Measurements from ENCODE around the gene VPREB1. TPM values are rescaled to one million over a fixed set of nuclear protein-coding genes. Genes with fewer than 3 reads are reported as not detected.

The VPREB1 gene
- total RNA-seq: not detected
- polyA plus RNA-seq: not detected

GRCh38 chr22:22244316-22245250 is at the start of gene VPREB1:
VPREB1 (plus strand) TSS chr22:22244786; CDS start chr22:22244814, 28 bp downstream.
- Histone ChIP-seq H3K4me3 (ENCODE audit: low read length) (no peak within 1 kb of the TSS), H3K27me3 (ENCODE audit: insufficient read depth, low read length, poor library complexity, severe bottlenecking) (peaks cover 7% of the 10 kb centered on the region), H3K36me3 (ENCODE audit: insufficient read depth, low read length) (no peaks in the 10 kb centered on the region), H3K27ac (ENCODE audit: low read depth, low read length) (no peak within 1 kb of the TSS), H3K9me3 (ENCODE audit: low read length) (no peaks in the 10 kb centered on the region), H3K4me1 (ENCODE audit: insufficient read depth, low read length) (peaks cover 9% of the 10 kb centered on the region)
- H3K9me3 Mint-ChIP-seq: no peaks in the 10 kb centered on the region
- no peaks in the 10 kb centered on the region for H3K36me3 Mint-ChIP-seq
- H3K4me3 Mint-ChIP-seq: no peak within 1 kb of the TSS
- H3K27ac Mint-ChIP-seq: peak within 1 kb of the TSS in 2 of 8 donors; percentile 47 to 54
- peaks cover 10 to 17% (median 15%) of the 10 kb centered on the region in 3 donors for H3K4me1 Mint-ChIP-seq
- POLR2A ChIA-PET: no interaction called here
- DNase-seq: no peak
- CTCF ChIA-PET: no interaction called here
- H3K27me3 Mint-ChIP-seq: peaks cover 5 to 20% of the 10 kb centered on the region in 2 donors

GRCh38 chr22:22194931-22195264 is 49.7 kb upstream of the VPREB1 start:
- Mint-ChIP-seq H3K36me3 (no peaks in the 10 kb centered on the region), H3K27ac (no peak overlapping the region), H3K4me1 (no peaks in the 10 kb centered on the region), H3K9me3 (no peaks in the 10 kb centered on the region), H3K4me3 (no peak overlapping the region), H3K27me3 (peaks cover 12 to 27% of the 10 kb centered on the region in 2 donors)
- no peaks in the 10 kb centered on the region for H3K27me3 ChIP-seq (ENCODE audit: insufficient read depth, low read length, poor library complexity, severe bottlenecking)
- ChIA-PET POLR2A (no interaction called here), CTCF (interaction anchor here (1.2 kb wide), 1 partner anchor 16 kb away, joined by 6 read pairs; no protein-coding TSS in a partner anchor)
- no peak for DNase-seq
- H3K4me3 ChIP-seq (ENCODE audit: low read length): no peak overlapping the region
- H3K27ac ChIP-seq (ENCODE audit: low read depth, low read length): no peak overlapping the region
- H3K4me1 ChIP-seq (ENCODE audit: insufficient read depth, low read length): no peaks in the 10 kb centered on the region
- H3K36me3 ChIP-seq (ENCODE audit: insufficient read depth, low read length): no peaks in the 10 kb centered on the region
- no peaks in the 10 kb centered on the region for H3K9me3 ChIP-seq (ENCODE audit: low read length)

- DNase-seq: peak; percentile 60 to 83 (median 72)
- POLR2A ChIA-PET: no interaction called here
- Histone ChIP-seq H3K4me1 (ENCODE audit: insufficient read depth, low read length) (no peaks in the 10 kb centered on the region), H3K27me3 (ENCODE audit: insufficient read depth, low read length, poor library complexity, severe bottlenecking) (no peaks in the 10 kb centered on the region), H3K36me3 (ENCODE audit: insufficient read depth, low read length) (no peaks in the 10 kb centered on the region), H3K9me3 (ENCODE audit: low read length) (no peaks in the 10 kb centered on the region), H3K27ac (ENCODE audit: low read depth, low read length) (no peak overlapping the region), H3K4me3 (ENCODE audit: low read length) (no peak overlapping the region)
- CTCF ChIA-PET: interaction anchor here (0.8 to 2.5 kb wide), 4 partner anchors 10 to 38 kb away, joined by 3 to 17 read pairs (median 6); no protein-coding TSS in a partner anchor
- Mint-ChIP-seq H3K27ac (no peak overlapping the region), H3K27me3 (peaks cover 11 to 26% of the 10 kb centered on the region in 2 donors), H3K4me3 (no peak overlapping the region), H3K36me3 (no peaks in the 10 kb centered on the region), H3K4me1 (no peaks in the 10 kb centered on the region), H3K9me3 (no peaks in the 10 kb centered on the region)
Measured at GRCh38 chr22:22195265-22196017, 49.1 kb upstream of the VPREB1 start.

- no peaks in the 10 kb centered on the region for H3K4me1 Mint-ChIP-seq
- H3K36me3 ChIP-seq (ENCODE audit: insufficient read depth, low read length): no peaks in the 10 kb centered on the region
- H3K4me1 ChIP-seq (ENCODE audit: insufficient read depth, low read length): no peaks in the 10 kb centered on the region
- no peak for DNase-seq
- H3K27me3 Mint-ChIP-seq: peaks cover 13 to 26% of the 10 kb centered on the region in 2 donors
- no peak overlapping the region for H3K4me3 ChIP-seq (ENCODE audit: low read length)
- CTCF ChIA-PET: interaction anchor here (0.8 to 2.5 kb wide), 4 partner anchors 11 to 39 kb away, joined by 3 to 17 read pairs (median 6); no protein-coding TSS in a partner anchor
- no peak overlapping the region for H3K27ac ChIP-seq (ENCODE audit: low read depth, low read length)
- no peak overlapping the region for H3K27ac Mint-ChIP-seq
- no peaks in the 10 kb centered on the region for H3K36me3 Mint-ChIP-seq
- H3K9me3 Mint-ChIP-seq: no peaks in the 10 kb centered on the region
- H3K4me3 Mint-ChIP-seq: no peak overlapping the region
- H3K9me3 ChIP-seq (ENCODE audit: low read length): no peaks in the 10 kb centered on the region
- POLR2A ChIA-PET: no interaction called here
- H3K27me3 ChIP-seq (ENCODE audit: insufficient read depth, low read length, poor library complexity, severe bottlenecking): no peaks in the 10 kb centered on the region
Measured at GRCh38 chr22:22196018-22196533, 48.5 kb upstream of the VPREB1 start.

GRCh38 chr22:22196833-22197477 is 47.6 kb upstream of the VPREB1 start:
- H3K4me1 Mint-ChIP-seq: no peaks in the 10 kb centered on the region
- H3K4me3 ChIP-seq (ENCODE audit: low read length): no peak overlapping the region
- ChIA-PET POLR2A (no interaction called here), CTCF (interaction anchor here (1.1 to 2.5 kb wide), 3 partner anchors 11 to 28 kb away, joined by 4 to 17 read pairs (median 4); no protein-coding TSS in a partner anchor)
- no peaks in the 10 kb centered on the region for H3K9me3 Mint-ChIP-seq
- no peaks in the 10 kb centered on the region for H3K36me3 Mint-ChIP-seq
- peaks cover 13 to 32% of the 10 kb centered on the region in 2 donors for H3K27me3 Mint-ChIP-seq
- no peaks in the 10 kb centered on the region for H3K27me3 ChIP-seq (ENCODE audit: insufficient read depth, low read length, poor library complexity, severe bottlenecking)
- peak overlapping the region in 1 of 8 donors; percentile 22 for H3K27ac Mint-ChIP-seq
- no peak for DNase-seq
- H3K36me3 ChIP-seq (ENCODE audit: insufficient read depth, low read length): no peaks in the 10 kb centered on the region
- H3K4me3 Mint-ChIP-seq: no peak overlapping the region
- no peaks in the 10 kb centered on the region for H3K4me1 ChIP-seq (ENCODE audit: insufficient read depth, low read length)
- no peak overlapping the region for H3K27ac ChIP-seq (ENCODE audit: low read depth, low read length)
- no peaks in the 10 kb centered on the region for H3K9me3 ChIP-seq (ENCODE audit: low read length)

GRCh38 chr22:22197993-22198402 is 46.6 kb upstream of the VPREB1 start:
- Histone ChIP-seq H3K27me3 (ENCODE audit: insufficient read depth, low read length, poor library complexity, severe bottlenecking) (no peaks in the 10 kb centered on the region), H3K9me3 (ENCODE audit: low read length) (no peaks in the 10 kb centered on the region), H3K36me3 (ENCODE audit: insufficient read depth, low read length) (no peaks in the 10 kb centered on the region), H3K27ac (ENCODE audit: low read depth, low read length) (no peak overlapping the region), H3K4me1 (ENCODE audit: insufficient read depth, low read length) (no peaks in the 10 kb centered on the region), H3K4me3 (ENCODE audit: low read length) (no peak overlapping the region)
- Mint-ChIP-seq H3K4me3 (no peak overlapping the region), H3K27ac (no peak overlapping the region), H3K36me3 (no peaks in the 10 kb centered on the region), H3K9me3 (no peaks in the 10 kb centered on the region), H3K27me3 (peaks cover 13 to 35% of the 10 kb centered on the region in 2 donors), H3K4me1 (no peaks in the 10 kb centered on the region)
- CTCF ChIA-PET: interaction anchor here (1.1 to 1.4 kb wide), 2 partner anchors 10 to 29 kb away, joined by 4 read pairs; no protein-coding TSS in a partner anchor
- POLR2A ChIA-PET: no interaction called here
- DNase-seq: no peak

- H3K9me3 Mint-ChIP-seq: no peaks in the 10 kb centered on the region
- no peaks in the 10 kb centered on the region for H3K36me3 Mint-ChIP-seq
- Histone ChIP-seq H3K27ac (ENCODE audit: low read depth, low read length) (no peak overlapping the region), H3K4me1 (ENCODE audit: insufficient read depth, low read length) (no peaks in the 10 kb centered on the region), H3K36me3 (ENCODE audit: insufficient read depth, low read length) (no peaks in the 10 kb centered on the region), H3K4me3 (ENCODE audit: low read length) (no peak overlapping the region), H3K9me3 (ENCODE audit: low read length) (no peaks in the 10 kb centered on the region), H3K27me3 (ENCODE audit: insufficient read depth, low read length, poor library complexity, severe bottlenecking) (no peaks in the 10 kb centered on the region)
- H3K27me3 Mint-ChIP-seq: peaks cover 13 to 35% of the 10 kb centered on the region in 2 donors
- ChIA-PET POLR2A (no interaction called here), CTCF (no interaction called here)
- H3K27ac Mint-ChIP-seq: peak overlapping the region in 1 of 8 donors; percentile 83
- no peak overlapping the region for H3K4me3 Mint-ChIP-seq
- DNase-seq: no peak
- H3K4me1 Mint-ChIP-seq: no peaks in the 10 kb centered on the region
Measured at GRCh38 chr22:22198751-22199150, 45.8 kb upstream of the VPREB1 start.

All from CD8-positive, alpha-beta memory T cell (primary cell).